Kidney (tissue), 14 donors: Measurements from ENCODE around the gene PIEZO2. TPM values are rescaled to one million over a fixed set of nuclear protein-coding genes. Genes with fewer than 3 reads are reported as not detected.

Source experiments
- DNase-seq, 5 donors: peaks; one replicate each; pipeline ENCODE4 v3.0.0-alpha.2; 2013 to 2020
- FAIRE-seq: peaks from 2 replicates; lab custom pipeline; 2012; peaks lifted over from hg19 to GRCh38; lab: Jason Lieb, UNC
- H3K27ac ChIP-seq, 2 donors: one replicate each; pipeline ENCODE4 v1.7.0; 2013; ENCODE audit warnings: low read depth in 2 of 2, low read length in 2 of 2, inconsistent platforms in 1 of 2
- H3K27me3 ChIP-seq: one replicate; pipeline ENCODE4 v1.7.1; 2013; ENCODE audit warnings: low read length, inconsistent platforms; ENCODE audit not compliant: control insufficient read depth, insufficient read depth
- H3K36me3 ChIP-seq, 3 donors: one replicate each; pipeline versions ENCODE4 v1.7.0 to v1.7.1; 2013; ENCODE audit warnings: low read length in 3 of 3, control low read depth in 1 of 3, inconsistent platforms in 1 of 3; ENCODE audit not compliant: insufficient read depth in 3 of 3, control insufficient read depth in 2 of 3
- H3K4me1 ChIP-seq, 3 donors: one replicate each; pipeline versions ENCODE4 v1.7.0 to v1.7.1; 2013; ENCODE audit warnings: low read length in 3 of 3, inconsistent platforms in 1 of 3, low read depth in 1 of 3; ENCODE audit not compliant: control insufficient read depth in 2 of 3, insufficient read depth in 2 of 3
- H3K4me3 ChIP-seq, 3 donors: one replicate each; pipeline versions ENCODE4 v1.7.0 to v1.8.1; 2013; ENCODE audit warnings: low read length in 3 of 3, control low read depth in 1 of 3, inconsistent platforms in 1 of 3
- H3K9ac ChIP-seq, 3 donors: one replicate each; pipeline versions ENCODE4 v1.7.0 to v1.7.1; 2013; ENCODE audit warnings: low read length in 3 of 3, control low read depth in 1 of 3, inconsistent platforms in 1 of 3
- H3K9me3 ChIP-seq, 3 donors: one replicate each; pipeline versions ENCODE4 v1.7.0 to v1.7.1; 2013; ENCODE audit warnings: low read length in 3 of 3, control low read depth in 1 of 3, inconsistent platforms in 1 of 3; ENCODE audit not compliant: control insufficient read depth in 2 of 3, insufficient read depth in 1 of 3
- CTCF ChIP-seq: IDR thresholded peaks from 3 replicates; pipeline ENCODE4 v1.5.1; 2012; ENCODE audit warnings: mild to moderate bottlenecking, moderate library complexity, borderline replicate concordance; ENCODE audit not compliant: insufficient read depth; ENCODE audit errors: extremely low read depth
- intact Hi-C: fragments of 100-400 bp; cut with DNase I; formaldehyde crosslinking; loops from one replicate; pipeline ENCODE4 v1.11.1; 2022
- polyA plus RNA-seq: library from polyadenylated mRNA; stranded (reverse); fragments of 350-450 nt; fragmentation: Illumina TruSeq; extraction: RNeasy Lipid Tissue Mini Kit (QIAGEN cat#74804); gene quantifications from one replicate; pipeline ENCODE4 v1.2.3, GENCODE V29; 2014; ENCODE audit warnings: low read depth, low replicate concordance; ENCODE audit not compliant: insufficient read depth
- total RNA-seq: library from RNA; stranded (reverse); fragmentation: NEBNext Ultra II Directional; extraction: Animal tissue kit (Norgen Biotek cat#: 25700); gene quantifications from one replicate; pipeline ENCODE4 v1.2.1, GENCODE V29; 2021
- donor health status: control.
- donor health status: control.
- donor health status: control.
- donor health status: control.
- donor health status: control.
- donor health status: DM: yes; HTN: yes; CAD: no.
- donor health status: Normal renal cell carcinoma (clear cell type).

Gene PIEZO2
- total and polyA plus RNA-seq, 2 donors from 2014 or later: 1.1 to 4.1 TPM

GRCh38 chr18:10757349-10757748, 392.0 kb downstream of the PIEZO2 start:
- H3K36me3 ChIP-seq: no peaks in the 10 kb centered on the region
- H3K27me3 ChIP-seq: no peaks in the 10 kb centered on the region
- no peak overlapping the region for H3K9ac ChIP-seq
- H3K4me1 ChIP-seq: no peaks in the 10 kb centered on the region
- no peak overlapping the region for H3K27ac ChIP-seq
- DNase-seq (no peak), FAIRE-seq (no peak)
- H3K9me3 ChIP-seq: no peaks in the 10 kb centered on the region
- H3K4me3 ChIP-seq: no peak overlapping the region
- no peak for TF ChIP-seq CTCF
- intact Hi-C loops: no loop called here

GRCh38 chr18:10755855-10756254, 393.5 kb downstream of the PIEZO2 start:
- H3K4me1 ChIP-seq: no peaks in the 10 kb centered on the region
- no peak for DNase-seq
- intact Hi-C loops: no loop called here
- H3K9me3 ChIP-seq: no peaks in the 10 kb centered on the region
- no peak overlapping the region for H3K27ac ChIP-seq
- H3K36me3 ChIP-seq: no peaks in the 10 kb centered on the region
- TF ChIP-seq CTCF: no peak
- no peak for FAIRE-seq
- H3K4me3 ChIP-seq: no peak overlapping the region
- H3K9ac ChIP-seq: no peak overlapping the region
- no peaks in the 10 kb centered on the region for H3K27me3 ChIP-seq

- no peak for FAIRE-seq
Measured at GRCh38 chr18:10754128-10754527, 395.2 kb downstream of the PIEZO2 start.

More at GRCh38 chr18:10754128-10754527, 395.2 kb downstream of the PIEZO2 start:
- TF ChIP-seq CTCF: no peak
- Histone ChIP-seq H3K36me3 (no peaks in the 10 kb centered on the region), H3K27ac (no peak overlapping the region), H3K4me3 (no peak overlapping the region), H3K9ac (no peak overlapping the region), H3K27me3 (no peaks in the 10 kb centered on the region), H3K4me1 (no peaks in the 10 kb centered on the region), H3K9me3 (no peaks in the 10 kb centered on the region)
- no peak for DNase-seq
- intact Hi-C loops: no loop called here
